IPS DF 19.7 (cell line): Measurements from ENCODE around the gene NKX1-2.

Experiments used
- DNase-seq: peaks from one replicate; pipeline ENCODE4 v3.0.0-alpha.2; 2013; ENCODE audit warnings: low read depth, low spot score

NKX1-2 gene

DNA sequence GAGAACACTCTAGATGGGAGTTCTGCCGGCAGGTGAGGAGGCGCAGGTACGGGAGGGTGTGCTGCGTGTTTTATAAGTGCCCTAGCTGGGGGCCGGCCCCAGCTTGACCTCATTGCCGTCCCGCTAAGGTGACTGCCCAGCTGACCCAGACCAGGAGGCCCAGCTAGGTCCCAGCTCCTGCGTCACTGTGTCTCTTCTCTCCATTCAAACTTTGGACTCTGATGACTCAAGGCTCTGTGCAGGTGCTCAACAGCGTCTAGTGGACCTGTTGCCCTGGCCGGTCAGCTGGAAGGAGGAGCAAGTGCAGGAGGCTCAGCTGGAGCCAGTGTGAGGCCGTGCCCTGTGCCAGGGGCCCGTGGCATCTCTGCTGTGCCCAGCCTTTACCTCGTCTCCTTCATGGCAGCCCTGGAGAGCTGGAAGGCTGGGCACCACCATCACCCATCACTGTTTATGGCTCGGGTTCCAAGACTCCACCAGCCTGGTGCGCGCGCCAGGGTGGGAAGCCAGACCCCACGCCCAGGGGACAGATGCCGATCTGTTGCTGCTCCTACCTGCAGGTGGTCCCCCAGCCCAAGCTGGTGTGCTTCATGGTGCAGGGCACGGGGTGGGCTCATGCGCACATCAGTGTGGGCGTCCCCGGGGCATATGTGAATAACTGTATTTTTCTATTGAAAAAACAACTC lies 26.3 kb upstream of the NKX1-2 start:
- DNase-seq, result no peak

- no peak for DNase-seq
Measured at GRCh38 chr10:124474514-124475070, 24.8 kb upstream of the NKX1-2 start.

GRCh38 chr10:124473070-124473469 lies 23.2 kb upstream of the NKX1-2 start:
- no peak for DNase-seq

GRCh38 chr10:124472071-124472470 lies 22.2 kb upstream of the NKX1-2 start:
- DNase-seq, result no peak

DNA sequence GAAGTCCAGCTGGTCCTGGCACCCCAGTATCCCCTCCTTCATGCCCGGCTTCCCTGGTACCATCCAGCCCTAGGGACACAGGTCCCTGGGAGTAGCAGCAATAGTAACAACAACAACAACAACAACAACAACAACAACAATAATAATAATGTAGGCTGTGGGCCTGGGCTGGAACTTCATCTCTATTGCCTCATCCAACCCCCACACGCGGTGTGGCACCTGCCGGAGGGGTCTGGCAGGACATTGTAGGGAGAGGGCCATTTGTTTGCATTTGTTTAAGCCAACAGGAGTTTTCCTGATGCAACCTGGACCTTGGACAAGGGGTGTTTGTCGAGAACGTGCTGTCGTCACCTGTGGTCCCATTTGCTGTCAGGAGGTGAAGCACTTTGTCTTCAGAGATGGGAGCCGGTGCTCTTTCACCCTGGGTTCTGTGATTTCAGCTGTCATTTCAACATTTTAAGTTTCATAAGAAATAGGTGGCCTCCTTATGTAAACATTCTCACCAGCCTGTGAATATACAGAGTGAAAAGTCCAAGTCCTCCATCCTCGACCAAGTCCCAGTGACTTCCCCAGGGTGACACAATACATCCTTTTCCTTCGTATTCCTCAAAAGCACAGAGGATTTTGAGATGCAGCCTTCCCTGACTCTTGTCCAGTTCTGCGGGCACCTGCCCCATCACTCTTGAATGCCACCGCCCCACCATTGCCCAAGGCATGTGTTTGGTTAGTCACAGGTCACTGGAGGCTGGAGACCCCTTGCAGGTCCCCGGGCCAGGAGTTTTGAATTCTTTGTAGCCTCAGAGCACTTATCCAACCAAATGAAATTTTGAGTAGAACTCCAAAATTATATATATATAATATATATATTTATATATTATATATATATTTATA lies 21.0 kb upstream of the NKX1-2 start:
- no peak for DNase-seq

- peak; percentile 78 for DNase-seq
Measured at GRCh38 chr10:124469956-124470484, 20.2 kb upstream of the NKX1-2 start.

DNA sequence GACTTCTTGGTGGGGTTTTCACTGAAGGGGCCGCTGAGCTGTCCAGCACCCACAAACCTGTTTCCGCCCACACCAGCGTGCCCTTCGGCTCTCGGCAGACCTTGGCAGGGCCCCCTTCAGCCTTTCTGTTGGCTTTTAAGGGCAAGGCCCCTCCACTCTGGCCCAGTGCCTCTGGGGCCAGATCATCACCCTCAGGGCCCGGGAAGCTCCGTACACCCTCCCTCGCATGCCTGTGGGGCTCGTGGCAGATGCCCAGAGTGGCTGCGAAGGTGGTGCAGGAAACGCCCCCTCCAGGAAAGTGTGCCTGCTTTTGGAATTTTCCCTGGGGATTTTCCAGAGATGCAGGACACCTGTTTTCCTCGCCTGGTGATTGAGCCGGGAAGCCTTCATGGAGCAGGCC lies 18.8 kb upstream of the NKX1-2 start:
- no peak for DNase-seq

DNA sequence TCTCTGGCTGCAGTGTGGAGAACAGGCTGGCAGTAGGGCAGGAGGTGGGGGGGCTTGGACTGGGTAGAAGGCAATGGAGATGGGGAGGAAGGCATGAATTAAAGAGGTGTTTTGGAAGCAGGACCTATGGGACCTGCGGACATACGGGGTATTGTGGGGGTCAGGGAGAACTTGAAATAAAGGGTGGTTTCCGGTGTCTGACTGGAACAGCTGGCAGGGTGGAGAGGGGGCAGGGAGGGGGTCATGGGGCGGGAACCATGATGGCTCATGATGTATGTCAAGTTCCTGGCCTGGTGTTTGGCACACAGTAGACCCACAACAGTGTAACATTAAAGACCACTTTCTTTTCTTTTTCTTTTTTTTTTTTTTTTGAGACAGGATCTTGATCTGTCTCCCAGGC lies 17.3 kb upstream of the NKX1-2 start:
- DNase-seq, result no peak

- no peak for DNase-seq
Measured at GRCh38 chr10:124465777-124466488, 16.1 kb upstream of the NKX1-2 start.

DNA sequence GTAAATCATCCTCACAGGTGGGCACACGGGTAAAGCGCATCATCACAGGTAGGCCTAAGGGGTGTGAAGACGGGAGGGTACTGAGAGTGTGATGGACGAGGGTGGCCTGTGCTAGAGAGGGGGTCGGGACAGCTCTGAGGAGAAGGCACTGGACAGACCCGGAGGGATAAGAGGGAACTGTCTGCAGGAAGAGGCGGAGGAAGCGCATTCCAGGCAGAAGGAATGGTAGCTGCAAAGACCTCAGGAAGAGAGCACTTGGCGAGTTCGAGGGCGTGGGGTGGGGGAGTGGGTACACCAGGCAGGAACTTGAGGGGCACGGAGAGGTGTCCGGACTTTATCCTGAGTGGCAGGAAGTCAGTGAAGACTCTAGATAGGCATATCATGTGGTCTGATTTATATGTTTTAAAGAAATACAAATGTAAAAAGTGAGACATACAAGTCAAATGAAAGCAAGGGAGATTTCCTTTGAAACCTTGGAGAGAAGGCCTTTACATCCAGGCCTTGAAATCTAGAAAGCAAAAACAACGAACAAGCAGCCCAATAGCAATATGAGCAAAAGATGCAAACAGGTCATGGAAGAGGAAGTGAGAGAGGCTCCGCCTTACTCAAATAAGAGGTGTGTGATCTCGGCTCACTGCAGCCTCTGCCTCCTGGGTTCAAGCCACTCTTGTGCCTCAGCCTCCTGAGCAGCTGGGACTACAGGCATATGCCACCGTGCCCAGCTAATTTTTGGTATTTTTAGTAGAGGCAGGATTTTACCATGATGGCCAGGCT lies 15.4 kb upstream of the NKX1-2 start:
- DNase-seq, result no peak

DNA sequence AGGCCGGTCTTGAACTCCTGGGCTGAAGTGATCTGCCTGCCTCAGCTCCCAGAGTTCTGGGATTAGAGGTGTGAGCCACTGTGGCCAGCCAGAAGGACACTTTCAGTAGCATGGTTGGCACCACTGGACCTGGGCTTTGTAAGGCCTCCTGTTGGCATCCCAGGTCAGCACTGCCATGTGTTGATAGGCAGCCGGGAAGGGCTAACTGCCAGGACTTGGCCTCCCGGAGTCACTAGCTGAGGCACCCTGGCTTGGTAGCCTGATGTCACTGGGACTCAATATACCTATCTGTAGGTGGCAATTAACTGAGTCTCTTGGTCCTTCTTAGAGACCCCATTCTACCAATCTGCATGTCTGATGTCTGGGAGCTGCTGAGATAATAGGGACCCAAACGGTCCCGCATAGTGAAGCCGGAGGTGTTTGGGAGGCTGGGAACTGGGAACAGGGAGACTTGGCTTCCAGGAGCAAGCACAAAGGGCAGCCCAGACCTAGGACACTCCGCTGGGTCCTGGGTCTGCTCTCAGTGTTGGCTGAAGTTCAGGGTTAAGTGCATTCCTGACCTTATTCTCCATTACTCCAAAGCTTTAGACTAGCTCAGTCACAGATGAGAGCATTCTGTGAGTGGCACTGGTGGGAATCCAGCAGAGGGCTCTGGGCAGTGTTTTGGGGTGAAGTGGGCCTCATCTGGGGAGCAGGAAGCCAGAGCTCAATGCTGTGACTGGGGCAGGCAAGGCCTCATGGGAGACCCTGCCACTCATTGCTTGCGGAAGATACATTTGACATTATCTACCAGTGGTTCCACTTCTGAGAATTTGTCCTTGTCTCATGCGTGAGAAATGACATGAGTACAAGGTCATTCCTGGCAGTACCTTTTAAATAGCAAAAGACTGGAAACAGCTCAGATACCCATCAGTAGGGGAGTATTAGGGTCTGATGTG lies 14.5 kb upstream of the NKX1-2 start:
- DNase-seq, result no peak

DNA sequence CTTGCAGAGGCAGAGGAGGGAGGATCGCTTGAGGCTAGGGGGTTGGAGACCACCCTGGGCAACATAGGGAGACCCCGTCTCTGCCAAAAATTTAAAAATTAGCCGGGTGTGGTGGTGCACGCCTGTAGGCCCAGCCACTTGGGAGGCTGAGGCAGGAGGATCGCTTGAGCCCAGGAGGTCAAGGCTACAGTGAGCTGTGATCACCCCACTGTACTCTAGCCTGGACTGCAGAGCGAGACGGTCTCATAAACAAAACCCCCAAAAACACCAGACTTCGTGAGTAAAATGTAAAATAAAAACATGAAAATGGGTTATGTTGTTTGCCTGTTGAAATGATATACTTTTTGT lies 12.5 kb upstream of the NKX1-2 start:
- no peak for DNase-seq

DNA sequence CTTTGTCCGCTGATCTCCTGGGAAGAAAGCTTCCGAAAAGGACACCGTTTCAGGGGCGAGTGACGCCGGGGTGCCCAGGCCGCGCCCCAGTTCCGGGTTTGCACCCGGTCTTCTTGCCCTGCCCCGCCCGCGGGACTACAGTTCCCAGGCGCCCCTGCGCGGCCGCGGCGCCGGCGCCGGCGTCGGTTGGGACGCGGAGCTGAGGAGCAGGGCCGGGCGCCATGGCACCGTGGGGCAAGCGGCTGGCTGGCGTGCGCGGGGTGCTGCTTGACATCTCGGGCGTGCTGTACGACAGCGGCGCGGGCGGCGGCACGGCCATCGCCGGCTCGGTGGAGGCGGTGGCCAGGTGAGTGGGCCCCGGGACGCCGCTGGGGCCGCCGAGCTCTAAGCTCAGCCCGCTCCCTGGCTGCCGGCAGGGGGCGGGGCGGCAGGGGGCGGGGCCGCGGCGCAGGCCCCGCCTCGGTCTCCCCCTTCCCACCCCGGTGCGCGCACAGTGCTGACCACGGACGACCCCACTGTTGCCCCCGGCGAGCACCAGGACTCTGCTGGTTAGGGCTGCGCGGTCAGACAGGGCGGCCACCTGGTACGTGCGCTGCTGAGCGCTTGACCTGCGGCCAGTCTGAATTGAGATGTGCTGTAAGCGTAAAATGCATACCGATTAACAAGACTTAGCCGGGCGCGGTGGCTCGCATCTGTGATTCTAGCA lies 12.0 kb upstream of the NKX1-2 start, which contains the start of gene LHPP:
Gene LHPP, plus strand, starts transcription at position 182 of the 706 bp plus-strand sequence. Its CDS starts 40 bp downstream, at position 222.
- no peak for DNase-seq

DNA sequence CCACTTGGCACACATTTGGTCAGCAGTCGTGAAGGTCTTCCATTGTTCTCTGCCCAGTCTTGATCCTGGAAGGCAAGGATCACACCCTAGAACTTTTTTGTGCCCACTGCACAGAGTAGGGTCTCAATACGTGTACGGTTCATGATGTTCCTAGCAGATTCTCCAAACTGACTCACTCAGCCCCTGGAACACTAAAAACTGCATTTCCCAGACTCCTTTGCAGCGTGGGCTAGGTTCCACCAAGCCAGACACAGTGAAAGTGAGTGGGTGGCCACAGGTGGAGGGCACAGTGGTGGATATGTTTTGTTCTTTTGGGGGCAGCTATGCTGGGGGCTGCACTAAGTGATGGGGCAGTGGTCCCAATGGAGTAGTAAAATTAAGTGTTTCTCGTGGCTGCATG lies 10.3 kb upstream of the NKX1-2 start:
- no peak for DNase-seq

DNA sequence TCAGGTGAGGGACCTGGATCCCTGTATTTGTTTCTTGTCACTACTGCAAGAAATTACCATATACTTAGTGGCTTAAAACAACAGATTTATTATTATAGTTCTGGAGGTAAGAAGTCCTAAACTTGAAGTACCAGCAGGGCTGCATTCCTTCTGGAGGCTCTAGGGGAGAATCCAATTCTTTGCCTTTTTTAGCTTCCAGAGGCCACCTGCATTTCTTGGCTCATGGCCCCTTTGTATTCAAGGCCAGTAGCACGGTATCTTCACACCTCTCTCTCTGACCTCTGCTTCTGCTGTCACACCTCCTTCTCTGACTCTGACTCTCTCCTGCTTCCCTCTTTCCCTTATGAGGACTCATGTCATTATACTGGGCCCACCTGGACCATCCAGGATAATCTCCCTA lies 9.6 kb upstream of the NKX1-2 start:
- DNase-seq, result no peak

DNA sequence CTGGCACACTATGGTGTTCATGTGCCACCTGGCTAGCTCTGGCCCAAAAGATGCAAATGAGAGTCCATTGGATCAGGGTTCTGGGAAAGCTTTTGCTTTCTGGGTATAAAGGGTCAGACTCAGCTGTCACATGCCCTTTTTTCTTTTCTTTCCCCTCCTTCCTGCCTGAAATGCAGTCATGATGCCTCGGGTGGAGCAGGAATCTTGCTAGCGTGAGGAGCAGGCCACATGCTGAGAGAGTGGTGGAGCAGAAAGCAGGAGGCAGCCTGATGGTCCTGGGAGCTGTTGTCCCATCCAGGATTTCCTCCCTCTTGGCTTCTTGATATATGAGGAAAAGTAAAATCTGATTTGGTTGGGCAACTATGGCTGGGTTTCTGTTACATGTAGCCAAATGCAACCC lies 9.1 kb upstream of the NKX1-2 start:
- no peak for DNase-seq

- no peak for DNase-seq
Measured at GRCh38 chr10:124458473-124458872, 8.6 kb upstream of the NKX1-2 start.

DNA sequence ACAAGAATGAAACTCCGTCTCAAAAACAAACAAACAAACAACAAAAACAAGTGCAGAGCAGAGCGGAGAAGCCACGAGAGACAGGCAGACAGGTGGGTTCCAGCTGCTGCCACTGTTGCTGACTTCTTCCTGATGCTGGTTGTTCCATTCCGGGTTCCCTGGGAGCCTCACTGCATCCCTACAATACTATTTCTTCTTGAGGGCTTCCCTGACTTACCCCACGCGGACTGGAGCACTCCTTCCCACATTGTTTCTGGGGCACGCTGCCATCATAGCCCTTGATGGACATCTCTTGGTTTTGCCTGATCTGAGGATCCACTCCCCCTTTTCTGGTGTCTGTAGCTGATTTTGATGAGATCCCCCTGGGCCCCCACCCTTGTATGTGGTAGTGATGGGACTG lies 5.6 kb upstream of the NKX1-2 start:
- no peak for DNase-seq

- no peak for DNase-seq
Measured at GRCh38 chr10:124453960-124454610, 4.2 kb upstream of the NKX1-2 start.
